ENCODE data around the gene SMYD1.
A peak's percentile ranks its signal among the peaks of the same experiment; 100 is the strongest.

Gene SMYD1

GRCh38 chr2:88144914-88145497 is 77.4 kb downstream of the SMYD1 start:
- DNase-seq (ENCODE audit: low spot score), result no peak

GRCh38 chr2:88146590-88146989 is 79.0 kb downstream of the SMYD1 start:
- no peak for DNase-seq (ENCODE audit: low spot score)

DNA sequence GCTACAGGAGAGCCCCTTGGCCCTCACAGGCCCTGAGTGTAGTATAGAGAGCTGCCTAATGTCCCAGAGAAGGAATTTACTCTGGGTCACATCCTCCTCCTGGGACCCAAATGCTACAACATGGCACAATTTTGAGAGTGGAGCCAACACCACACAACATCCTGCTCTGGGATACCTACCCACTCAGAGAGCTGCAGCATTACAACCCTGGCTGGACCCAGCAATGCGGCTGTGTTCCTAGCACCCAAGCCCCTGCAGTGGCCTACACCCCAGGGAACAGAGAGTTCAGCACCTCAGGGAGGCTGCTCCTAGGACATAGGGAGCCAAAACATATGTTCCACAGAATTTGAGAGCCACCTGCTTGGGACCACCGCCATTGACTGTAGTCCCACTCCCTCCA is 79.5 kb downstream of the SMYD1 start:
- no peak for DNase-seq (ENCODE audit: low spot score)

DNA sequence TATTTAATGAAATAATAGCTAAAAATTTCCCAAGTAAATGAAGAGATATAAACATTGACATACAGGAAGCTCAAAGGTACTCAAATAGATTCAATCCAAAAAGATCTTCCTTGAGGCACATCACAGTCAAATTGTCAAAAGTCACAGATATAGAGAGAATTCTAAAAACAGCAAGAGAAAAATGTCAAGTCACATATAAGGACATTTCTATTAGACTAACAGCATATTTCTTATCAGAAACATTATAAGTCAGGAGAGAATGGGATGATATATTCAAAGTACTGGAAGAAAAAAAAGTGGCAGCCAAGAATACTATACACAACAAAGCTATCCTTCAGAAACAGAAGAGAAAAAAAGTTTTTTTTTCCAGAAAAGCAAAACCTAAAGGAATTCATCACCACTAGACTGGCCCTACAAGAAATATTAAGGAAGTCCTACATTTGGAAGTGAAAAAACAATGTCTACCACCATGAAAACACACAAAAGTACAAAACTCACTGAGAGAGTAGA is 81.4 kb downstream of the SMYD1 start:
- no peak for DNase-seq (ENCODE audit: low spot score)

DNA sequence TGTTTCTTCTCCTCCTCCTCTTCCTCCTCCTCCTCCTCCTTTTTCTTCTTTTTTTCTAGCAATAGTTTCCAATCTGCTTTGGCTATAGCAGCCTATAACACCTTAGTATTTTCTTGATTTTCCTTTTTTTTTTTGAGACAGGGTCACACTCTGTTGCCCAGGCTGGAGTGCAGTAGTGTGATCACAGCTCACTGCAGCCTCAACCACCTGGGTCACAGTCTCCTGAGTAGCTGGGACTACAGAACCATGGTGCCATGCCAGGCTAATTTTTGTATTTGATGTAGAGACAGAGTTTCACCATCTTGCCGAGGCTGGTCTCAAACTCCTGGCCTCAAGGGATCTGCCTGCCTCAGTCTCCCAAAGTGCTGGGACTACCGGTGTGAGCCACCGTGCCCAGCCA is 91.9 kb downstream of the SMYD1 start:
- DNase-seq (ENCODE audit: low spot score), result no peak

DNA sequence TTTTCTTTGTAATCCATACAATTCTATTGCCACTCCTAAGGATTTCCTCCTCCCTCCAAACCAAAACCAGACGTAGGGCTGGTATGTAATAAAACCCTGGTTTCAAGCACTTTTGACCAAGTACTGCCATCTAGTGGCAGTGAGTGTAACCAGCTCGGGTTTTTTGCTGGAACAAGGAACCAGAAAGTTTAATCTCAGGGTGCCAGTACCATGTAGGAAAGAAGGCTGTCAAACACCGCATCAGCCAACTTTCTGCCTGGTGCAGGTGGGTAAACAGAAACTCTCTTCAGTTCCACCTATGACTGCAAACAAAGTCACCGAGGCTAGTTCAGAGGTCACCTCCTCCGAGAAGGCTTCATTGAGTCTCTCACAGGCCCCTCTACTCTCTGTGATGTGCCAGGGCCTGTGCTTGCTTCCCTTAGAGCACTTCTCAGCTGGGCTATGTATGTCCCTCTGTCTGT is 92.4 kb downstream of the SMYD1 start:
- DNase-seq (ENCODE audit: low spot score), result peak; percentile 73

- no peak for DNase-seq (ENCODE audit: low spot score)
These were observed 92.9 kb downstream of the SMYD1 start for GRCh38 chr2:88160517-88160916.

DNA sequence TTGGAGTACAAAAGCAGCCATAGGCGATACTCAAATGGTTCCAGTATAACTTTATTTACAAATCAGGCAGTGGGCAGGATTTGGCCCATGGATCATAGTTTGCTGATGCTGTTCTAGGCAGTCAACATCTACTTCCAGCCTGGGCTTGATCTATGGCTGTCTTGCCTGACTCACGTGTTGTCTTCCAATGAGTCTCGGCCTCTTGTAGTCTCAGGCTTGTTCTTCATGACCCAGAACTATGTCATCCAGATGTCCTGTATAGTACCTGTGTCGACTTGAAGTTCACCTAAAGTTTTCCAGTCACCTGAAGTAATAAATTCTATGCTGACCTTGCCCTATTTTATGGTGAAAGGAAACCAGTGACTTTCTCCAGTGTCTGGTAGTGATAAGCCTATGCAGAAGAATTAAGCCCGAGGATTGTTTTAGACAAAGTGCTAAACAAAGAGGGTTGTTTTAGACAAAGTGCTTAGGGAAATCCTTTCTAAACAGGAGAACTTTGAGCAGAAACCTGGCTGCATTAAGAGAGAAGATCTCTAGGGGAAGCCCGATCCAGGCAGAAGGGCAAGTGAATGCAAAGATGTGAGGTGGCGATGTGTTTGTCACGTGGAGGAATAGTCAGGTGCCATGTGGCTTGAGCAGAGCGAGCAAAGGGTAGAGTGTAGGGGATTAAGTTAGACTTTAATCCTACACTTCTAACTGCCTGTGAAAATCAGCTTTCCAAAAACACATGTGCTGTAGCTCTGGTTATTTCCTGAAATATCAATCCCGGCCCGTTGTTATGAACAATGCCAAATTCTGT is 94.0 kb downstream of the SMYD1 start:
- DNase-seq (ENCODE audit: low spot score), result no peak
